Loucy (cell line): Measurements from ENCODE around the gene RAB11FIP5.

Source experiments
- EZH2phosphoT487 ChIP-seq: fragments of 200-600 bp; IDR thresholded peaks from 2 replicates; pipeline ENCODE4 v1.6.1; 2018; ENCODE audit warnings: antibody characterized with exemption, mild to moderate bottlenecking, moderate library complexity, borderline replicate concordance
- TF ChIP-seq, protein P1 (sequence below): fragments of 200-600 bp; sonication (generic); conservative IDR thresholded peaks from 2 replicates; pipeline ENCODE4 v1.5.1; 2014; ENCODE audit warnings: mild to moderate bottlenecking, antibody characterized with exemption, low read length

DNA sequence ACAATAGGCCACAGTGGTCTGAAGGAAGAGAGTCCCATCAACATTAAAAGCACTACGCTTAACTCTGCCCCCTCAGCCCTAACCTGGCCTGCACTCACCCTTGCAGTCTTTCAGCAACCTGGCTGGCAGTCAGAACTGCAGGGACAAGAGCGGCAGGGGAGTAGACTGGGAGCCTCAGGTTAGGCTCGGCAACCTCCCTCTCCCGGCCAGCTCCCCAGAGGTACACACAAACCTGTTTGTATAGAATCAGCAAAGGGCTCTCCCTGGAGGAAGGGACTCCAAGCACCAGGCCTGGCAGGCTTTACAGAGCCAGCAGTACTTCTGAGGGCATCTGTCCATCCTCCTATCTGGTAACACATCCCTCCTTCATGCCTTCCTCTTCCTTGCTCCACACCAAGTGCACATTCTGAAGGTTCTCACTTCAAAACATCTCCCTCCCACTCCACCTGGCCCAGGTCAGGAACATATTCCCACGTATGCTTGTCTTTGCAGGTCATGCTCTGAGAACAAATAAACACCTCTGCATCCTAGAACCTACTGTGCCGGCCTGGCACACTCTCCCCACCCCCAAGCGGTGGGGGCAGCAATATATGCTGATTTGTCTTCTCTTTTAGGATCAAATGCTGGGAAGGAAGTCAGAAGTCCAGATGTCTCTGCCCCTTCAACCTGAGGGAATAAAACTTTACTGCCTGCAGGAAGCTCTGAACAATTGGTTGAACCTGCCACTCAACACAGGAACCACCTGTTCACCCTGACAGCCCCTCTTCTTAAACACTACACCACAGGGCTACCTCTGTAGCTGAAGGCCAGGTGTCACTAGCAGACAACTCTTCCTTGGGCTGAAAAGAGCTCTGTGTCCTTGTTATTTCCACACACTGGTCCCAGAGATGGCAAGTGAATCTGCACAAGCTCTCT lies 28.6 kb downstream of the RAB11FIP5 start:
- TF ChIP-seq, protein P1, sequence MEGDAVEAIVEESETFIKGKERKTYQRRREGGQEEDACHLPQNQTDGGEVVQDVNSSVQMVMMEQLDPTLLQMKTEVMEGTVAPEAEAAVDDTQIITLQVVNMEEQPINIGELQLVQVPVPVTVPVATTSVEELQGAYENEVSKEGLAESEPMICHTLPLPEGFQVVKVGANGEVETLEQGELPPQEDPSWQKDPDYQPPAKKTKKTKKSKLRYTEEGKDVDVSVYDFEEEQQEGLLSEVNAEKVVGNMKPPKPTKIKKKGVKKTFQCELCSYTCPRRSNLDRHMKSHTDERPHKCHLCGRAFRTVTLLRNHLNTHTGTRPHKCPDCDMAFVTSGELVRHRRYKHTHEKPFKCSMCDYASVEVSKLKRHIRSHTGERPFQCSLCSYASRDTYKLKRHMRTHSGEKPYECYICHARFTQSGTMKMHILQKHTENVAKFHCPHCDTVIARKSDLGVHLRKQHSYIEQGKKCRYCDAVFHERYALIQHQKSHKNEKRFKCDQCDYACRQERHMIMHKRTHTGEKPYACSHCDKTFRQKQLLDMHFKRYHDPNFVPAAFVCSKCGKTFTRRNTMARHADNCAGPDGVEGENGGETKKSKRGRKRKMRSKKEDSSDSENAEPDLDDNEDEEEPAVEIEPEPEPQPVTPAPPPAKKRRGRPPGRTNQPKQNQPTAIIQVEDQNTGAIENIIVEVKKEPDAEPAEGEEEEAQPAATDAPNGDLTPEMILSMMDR, result no peak
- no peak for TF ChIP-seq EZH2phosphoT487
